Peyer's patch (tissue), 4 donors: ENCODE measurements around the gene DNMT1.

Source experiments
- CTCF ChIP-seq, 6 experiments: fragments of 450-650 bp in 4 of 6; fragments of 200-600 bp in 2 of 6; sonication (generic) in 1 of 6; IDR thresholded peaks; one replicate each; pipeline ENCODE4 v1.5.1; 2017 to 2019; ENCODE audit warnings: antibody characterized with exemption in 6 of 6, mild to moderate bottlenecking in 3 of 6, moderate library complexity in 1 of 6
- POLR2A ChIP-seq, 2 donors: fragments of 450-650 bp; IDR thresholded peaks; one replicate each; pipeline ENCODE4 v1.5.1; 2017; ENCODE audit warnings: antibody characterized with exemption in 2 of 2, mild to moderate bottlenecking in 2 of 2, moderate library complexity in 2 of 2

- TF ChIP-seq CTCF (IDR thresholded peaks at IDR 0.05) (no peak), POLR2A (IDR thresholded peaks at IDR 0.05) (no peak)
Observed at GRCh38 chr19:10086591-10087192, 108.1 kb downstream of the DNMT1 start.
